OCI-LY7 (cell line): Measurements from ENCODE around the gene ZNF423.

ENCODE experiments used
- EZH2phosphoT487 ChIP-seq: fragments of 200-600 bp; sonication (generic); IDR thresholded peaks from 2 replicates; pipeline ENCODE4 v1.6.1; 2018; ENCODE audit warnings: low read depth, borderline replicate concordance, mild to moderate bottlenecking, mixed run types, antibody characterized with exemption, low read length, moderate library complexity, mixed read lengths
- TF ChIP-seq, protein P1 (sequence below): fragments of 200-600 bp; sonication (generic); conservative IDR thresholded peaks from 2 replicates; pipeline ENCODE4 v1.5.1; 2014; ENCODE audit warnings: mild to moderate bottlenecking, antibody characterized with exemption, low read length, moderate library complexity, mixed read lengths

DNA sequence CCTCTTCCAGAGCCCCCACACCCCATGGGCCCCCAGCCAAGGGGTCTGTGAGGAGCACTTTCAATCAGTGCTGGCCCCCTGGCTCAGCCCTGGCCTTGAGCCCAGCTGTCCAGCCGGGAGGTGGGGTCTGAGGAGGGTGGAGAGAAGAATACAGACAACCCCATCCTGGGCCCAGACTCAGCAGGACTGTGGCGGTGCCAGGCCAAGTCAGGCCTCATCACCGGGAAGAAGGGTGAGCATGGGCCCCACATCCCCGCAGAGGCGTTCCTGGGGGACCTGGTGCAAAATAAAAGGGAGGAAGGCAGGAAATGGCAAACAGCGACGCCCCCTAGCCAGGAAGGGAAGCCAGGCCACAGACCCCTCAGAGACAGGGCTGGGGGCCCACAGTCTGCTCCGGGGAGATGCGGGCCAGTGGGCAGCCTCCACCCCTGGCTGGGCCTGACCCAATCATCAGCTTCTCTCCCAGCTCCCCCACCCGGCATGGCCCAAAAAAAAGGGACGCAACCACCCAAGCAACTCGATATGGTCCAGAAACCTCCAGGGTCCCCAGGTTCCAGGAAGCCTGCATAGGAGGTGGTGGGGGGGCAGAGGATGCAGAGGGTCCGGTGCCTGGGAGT lies 20.6 kb downstream of the ZNF423 start:
- TF ChIP-seq, protein P1, sequence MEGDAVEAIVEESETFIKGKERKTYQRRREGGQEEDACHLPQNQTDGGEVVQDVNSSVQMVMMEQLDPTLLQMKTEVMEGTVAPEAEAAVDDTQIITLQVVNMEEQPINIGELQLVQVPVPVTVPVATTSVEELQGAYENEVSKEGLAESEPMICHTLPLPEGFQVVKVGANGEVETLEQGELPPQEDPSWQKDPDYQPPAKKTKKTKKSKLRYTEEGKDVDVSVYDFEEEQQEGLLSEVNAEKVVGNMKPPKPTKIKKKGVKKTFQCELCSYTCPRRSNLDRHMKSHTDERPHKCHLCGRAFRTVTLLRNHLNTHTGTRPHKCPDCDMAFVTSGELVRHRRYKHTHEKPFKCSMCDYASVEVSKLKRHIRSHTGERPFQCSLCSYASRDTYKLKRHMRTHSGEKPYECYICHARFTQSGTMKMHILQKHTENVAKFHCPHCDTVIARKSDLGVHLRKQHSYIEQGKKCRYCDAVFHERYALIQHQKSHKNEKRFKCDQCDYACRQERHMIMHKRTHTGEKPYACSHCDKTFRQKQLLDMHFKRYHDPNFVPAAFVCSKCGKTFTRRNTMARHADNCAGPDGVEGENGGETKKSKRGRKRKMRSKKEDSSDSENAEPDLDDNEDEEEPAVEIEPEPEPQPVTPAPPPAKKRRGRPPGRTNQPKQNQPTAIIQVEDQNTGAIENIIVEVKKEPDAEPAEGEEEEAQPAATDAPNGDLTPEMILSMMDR, result no peak
- no peak for TF ChIP-seq EZH2phosphoT487
